ENCODE results near the gene SIK2.

GRCh38 chr11:111698852-111699559, 96.8 kb downstream of the SIK2 start:
- TF ChIP-seq POLR2A (IDR thresholded peaks at IDR 0.05) (no peak), CTCF (IDR thresholded peaks at IDR 0.05) (no peak)

All from thyroid gland (tissue), 4 donors.